Sigmoid colon (tissue), 4 donors: ENCODE measurements around the gene ZNF652.

Experiments
- EP300 ChIP-seq, 4 donors: sonication (generic); formaldehyde crosslinking; IDR thresholded peaks; one replicate each; pipeline ENCODE4 v1.6.1; 2017; ENCODE audit warnings: antibody characterized with exemption in 4 of 4
- TF ChIP-seq, protein P1 (sequence below), 4 experiments: fragments of 450-650 bp in 3 of 4; fragments of 200-600 bp in 1 of 4; IDR thresholded peaks; one replicate each; pipeline ENCODE4 v1.5.1; 2016 to 2019; ENCODE audit warnings: antibody characterized with exemption in 4 of 4, mild to moderate bottlenecking in 3 of 4, moderate library complexity in 2 of 4

DNA sequence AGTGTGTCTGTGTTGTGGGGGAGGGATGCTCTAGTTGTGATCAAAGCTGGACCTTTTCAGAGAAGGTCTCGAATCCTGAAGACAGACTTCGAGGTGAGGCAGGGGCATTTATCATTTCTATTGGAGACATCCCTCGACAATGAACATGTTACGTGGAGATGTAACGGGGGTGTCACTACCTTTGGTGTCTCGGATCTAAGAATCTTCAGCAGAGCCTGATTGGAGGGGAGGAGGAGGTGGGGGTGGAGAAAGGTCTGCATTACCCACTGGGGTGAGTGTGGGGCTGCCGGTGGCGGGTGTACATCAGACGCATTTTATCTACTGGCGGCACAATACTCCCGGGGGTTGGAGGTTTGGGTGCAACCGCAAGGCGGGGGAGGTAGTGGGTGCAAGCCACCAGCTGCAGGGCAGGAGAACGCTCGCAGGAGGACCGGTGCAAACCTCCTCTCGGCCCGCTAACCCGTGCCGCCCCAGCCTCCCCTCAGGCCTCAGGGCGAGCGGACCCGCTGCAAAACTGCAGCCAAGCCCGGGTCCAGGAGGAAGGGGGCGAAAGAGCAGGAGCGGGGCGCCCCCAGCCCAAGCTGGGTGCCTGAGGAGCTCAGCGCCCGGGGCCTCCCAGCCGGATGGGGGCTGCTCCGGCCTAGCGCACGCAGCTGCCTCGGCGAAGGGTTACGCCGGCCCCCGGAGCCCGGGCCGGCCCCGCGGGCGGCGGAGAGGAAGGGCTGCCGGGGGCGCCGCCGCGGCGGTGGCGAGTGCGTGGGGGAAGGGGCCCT, 735 bp downstream of the ZNF652 start:
- TF ChIP-seq, protein P1, sequence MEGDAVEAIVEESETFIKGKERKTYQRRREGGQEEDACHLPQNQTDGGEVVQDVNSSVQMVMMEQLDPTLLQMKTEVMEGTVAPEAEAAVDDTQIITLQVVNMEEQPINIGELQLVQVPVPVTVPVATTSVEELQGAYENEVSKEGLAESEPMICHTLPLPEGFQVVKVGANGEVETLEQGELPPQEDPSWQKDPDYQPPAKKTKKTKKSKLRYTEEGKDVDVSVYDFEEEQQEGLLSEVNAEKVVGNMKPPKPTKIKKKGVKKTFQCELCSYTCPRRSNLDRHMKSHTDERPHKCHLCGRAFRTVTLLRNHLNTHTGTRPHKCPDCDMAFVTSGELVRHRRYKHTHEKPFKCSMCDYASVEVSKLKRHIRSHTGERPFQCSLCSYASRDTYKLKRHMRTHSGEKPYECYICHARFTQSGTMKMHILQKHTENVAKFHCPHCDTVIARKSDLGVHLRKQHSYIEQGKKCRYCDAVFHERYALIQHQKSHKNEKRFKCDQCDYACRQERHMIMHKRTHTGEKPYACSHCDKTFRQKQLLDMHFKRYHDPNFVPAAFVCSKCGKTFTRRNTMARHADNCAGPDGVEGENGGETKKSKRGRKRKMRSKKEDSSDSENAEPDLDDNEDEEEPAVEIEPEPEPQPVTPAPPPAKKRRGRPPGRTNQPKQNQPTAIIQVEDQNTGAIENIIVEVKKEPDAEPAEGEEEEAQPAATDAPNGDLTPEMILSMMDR (IDR thresholded peaks at IDR 0.05), result no peak
- TF ChIP-seq EP300 (IDR thresholded peaks at IDR 0.05), result no peak
